Stimulated activated CD4-positive, alpha-beta T cell treated with anti-CD3 and anti-CD28 coated beads, Interleukin-4, amount 100 ng/mL, for 4 hours (primary cell): ENCODE data around the gene RNF146.
"Not testable (repeated sequence)": the region's sequence is repeated elsewhere in the genome, so short reads cannot be mapped to it uniquely, and the experiment has no call there.

Source experiments
- DNase-seq, 2 experiments: peaks; one replicate each; pipeline ENCODE4 v3.0.0-alpha.2; 2020

Gene RNF146

GRCh38 chr6:127289934-127290333 lies 23.3 kb downstream of the RNF146 start:
- DNase-seq = no peak

- no peak for DNase-seq
These were observed 24.0 kb downstream of the RNF146 start for GRCh38 chr6:127290391-127291265.

GRCh38 chr6:127291495-127291894 lies 24.8 kb downstream of the RNF146 start:
- no peak for DNase-seq

- DNase-seq = no peak
These were observed 30.9 kb downstream of the RNF146 start for GRCh38 chr6:127297502-127298070.

- DNase-seq = no peak
These were observed 31.8 kb downstream of the RNF146 start for GRCh38 chr6:127298475-127298874.

- no peak for DNase-seq
These were observed 33.0 kb downstream of the RNF146 start for GRCh38 chr6:127299522-127300240.

GRCh38 chr6:127300411-127300810 lies 33.7 kb downstream of the RNF146 start:
- no peak for DNase-seq

- DNase-seq = no peak
These were observed 34.6 kb downstream of the RNF146 start for GRCh38 chr6:127301199-127301700.

GRCh38 chr6:127302728-127303660 lies 36.3 kb downstream of the RNF146 start:
- DNase-seq = peak; percentile 10 to 22

GRCh38 chr6:127303917-127304316 lies 37.3 kb downstream of the RNF146 start:
- no peak for DNase-seq

GRCh38 chr6:127305741-127306140 lies 39.1 kb downstream of the RNF146 start:
- DNase-seq = no peak

- no peak for DNase-seq
These were observed 50.9 kb downstream of the RNF146 start for GRCh38 chr6:127317388-127318128.

- no peak for DNase-seq
These were observed 53.0 kb downstream of the RNF146 start for GRCh38 chr6:127319686-127320085.

- DNase-seq = no peak
These were observed 61.5 kb downstream of the RNF146 start for GRCh38 chr6:127328043-127328609.

GRCh38 chr6:127331256-127331655 lies 64.6 kb downstream of the RNF146 start:
- DNase-seq = not testable (repeated sequence)

GRCh38 chr6:127332383-127332961 lies 65.8 kb downstream of the RNF146 start:
- no peak for DNase-seq
